ENCODE results near the gene DTX3. TPM values are rescaled to one million over a fixed set of nuclear protein-coding genes. Genes with fewer than 3 reads are reported as not detected.

The DTX3 gene
- total RNA-seq, 1 experiment from 2014 or later, result 12.3 TPM

Other genes with a start within 250 kb of the DTX3 start
- gene R3HDM2, start 173.8 kb upstream of the DTX3 start, total RNA-seq (2014; rRNA removed; shearing (Covaris generic)), result 8.9 and 11.3 TPM in 2 replicates
- gene INHBC, start 170.0 kb upstream of the DTX3 start, total RNA-seq (2014; rRNA removed; shearing (Covaris generic)), result not detected in 2 replicates
- gene INHBE, start 149.5 kb upstream of the DTX3 start, total RNA-seq (2014; rRNA removed; shearing (Covaris generic)), result 0.80 and 1.6 TPM in 2 replicates
- gene GLI1, start 145.0 kb upstream of the DTX3 start, total RNA-seq (2014; rRNA removed; shearing (Covaris generic)), result 0.57 and 2.1 TPM in 2 replicates
- gene ARHGAP9, start 125.0 kb upstream of the DTX3 start, total RNA-seq (2014; rRNA removed; shearing (Covaris generic)), result 0.51 TPM in 1 of 2 replicates, not detected in the other
- gene MARS1, start 116.8 kb upstream of the DTX3 start, total RNA-seq (2014; rRNA removed; shearing (Covaris generic)), result 120 and 177 TPM in 2 replicates
- gene DDIT3, start 84.3 kb upstream of the DTX3 start, total RNA-seq (2014; rRNA removed; shearing (Covaris generic)), result 9.4 and 11.3 TPM in 2 replicates
- 0.57 and 0.91 TPM in 2 replicates for gene MBD6, start 82.0 kb upstream of the DTX3 start, total RNA-seq (2014; rRNA removed; shearing (Covaris generic))
- 108 and 118 TPM in 2 replicates for gene DCTN2, start 57.6 kb upstream of the DTX3 start, total RNA-seq (2014; rRNA removed; shearing (Covaris generic))
- gene KIF5A, start 54.8 kb upstream of the DTX3 start, total RNA-seq (2014; rRNA removed; shearing (Covaris generic)), result 0.69 and 1.0 TPM in 2 replicates
- 35.2 and 44.9 TPM in 2 replicates for gene PIP4K2C, start 13.6 kb upstream of the DTX3 start, total RNA-seq (2014; rRNA removed; shearing (Covaris generic))
- gene ARHGEF25, start 6.6 kb downstream of the DTX3 start, total RNA-seq (2014; rRNA removed; shearing (Covaris generic)), result 0.95 and 5.6 TPM in 2 replicates
- 36.5 and 60.9 TPM in 2 replicates for gene B4GALNT1, start 28.4 kb downstream of the DTX3 start, total RNA-seq (2014; rRNA removed; shearing (Covaris generic))
- gene OS9, start 89.3 kb downstream of the DTX3 start, total RNA-seq (2014; rRNA removed; shearing (Covaris generic)), result 262 and 383 TPM in 2 replicates
- gene AGAP2, start 133.9 kb downstream of the DTX3 start, total RNA-seq (2014; rRNA removed; shearing (Covaris generic)), result 0.03 and 0.29 TPM in 2 replicates
- gene TSPAN31, start 140.2 kb downstream of the DTX3 start, total RNA-seq (2014; rRNA removed; shearing (Covaris generic)), result 7.9 and 13.5 TPM in 2 replicates
- 317 and 359 TPM in 2 replicates for gene CDK4, start 147.5 kb downstream of the DTX3 start, total RNA-seq (2014; rRNA removed; shearing (Covaris generic))
- 5.5 and 6.5 TPM in 2 replicates for gene MARCHF9, start 150.3 kb downstream of the DTX3 start, total RNA-seq (2014; rRNA removed; shearing (Covaris generic))
- 2.2 and 2.6 TPM in 2 replicates for gene CYP27B1, start 162.3 kb downstream of the DTX3 start, total RNA-seq (2014; rRNA removed; shearing (Covaris generic))
- gene METTL1, start 167.3 kb downstream of the DTX3 start, total RNA-seq (2014; rRNA removed; shearing (Covaris generic)), result 21.0 and 37.5 TPM in 2 replicates
- 1.9 and 2.6 TPM in 2 replicates for gene EEF1AKMT3, start 167.8 kb downstream of the DTX3 start, total RNA-seq (2014; rRNA removed; shearing (Covaris generic))
- gene TSFM, start 178.0 kb downstream of the DTX3 start, total RNA-seq (2014; rRNA removed; shearing (Covaris generic)), result 38.2 and 48.9 TPM in 2 replicates
- not detected in 2 replicates for gene AVIL, start 213.9 kb downstream of the DTX3 start, total RNA-seq (2014; rRNA removed; shearing (Covaris generic))
- gene CTDSP2, start 241.9 kb downstream of the DTX3 start, total RNA-seq (2014; rRNA removed; shearing (Covaris generic)), result 26.3 and 28.2 TPM in 2 replicates